ENCODE data around the gene RIPPLY2.

GRCh38 chr6:83904395-83904794 is 51.2 kb downstream of the RIPPLY2 start:
- TF ChIP-seq CTCF (IDR thresholded peaks at IDR 0.05): no peak
- no peak for TF ChIP-seq POLR2A (IDR thresholded peaks at IDR 0.05)
